Stimulated activated CD8-positive, alpha-beta memory T cell treated with anti-CD3 and anti-CD28 coated beads, Interleukin-15, amount 100 ng/mL, for 4 hours (primary cell): ENCODE measurements around the gene LHX6.

Experiments
- DNase-seq, 2 donors: peaks; one replicate each; pipeline ENCODE4 v3.0.0-alpha.2; 2020; ENCODE audit warnings: low read depth in 2 of 2

LHX6 gene

DNA sequence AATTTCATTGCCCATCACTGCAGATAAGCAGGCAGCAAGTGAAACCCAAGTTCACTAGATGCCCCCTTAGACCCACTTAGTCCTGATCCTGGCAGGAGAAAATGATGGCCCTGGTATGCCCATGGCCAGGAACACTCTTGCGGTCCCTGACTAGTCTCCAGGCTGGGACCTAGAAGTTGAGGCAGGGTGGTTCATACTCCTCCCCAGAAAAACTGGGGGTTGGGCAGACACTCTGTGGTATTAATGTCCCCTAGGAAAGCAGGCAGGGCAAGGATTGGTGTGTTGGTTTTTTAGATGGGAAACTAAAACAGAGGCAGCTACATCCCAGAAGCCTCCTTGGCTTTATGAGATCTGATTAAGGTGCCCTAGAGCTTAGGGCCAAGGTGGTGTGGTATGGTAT is 13.1 kb downstream of the LHX6 start:
- DNase-seq: no peak

DNA sequence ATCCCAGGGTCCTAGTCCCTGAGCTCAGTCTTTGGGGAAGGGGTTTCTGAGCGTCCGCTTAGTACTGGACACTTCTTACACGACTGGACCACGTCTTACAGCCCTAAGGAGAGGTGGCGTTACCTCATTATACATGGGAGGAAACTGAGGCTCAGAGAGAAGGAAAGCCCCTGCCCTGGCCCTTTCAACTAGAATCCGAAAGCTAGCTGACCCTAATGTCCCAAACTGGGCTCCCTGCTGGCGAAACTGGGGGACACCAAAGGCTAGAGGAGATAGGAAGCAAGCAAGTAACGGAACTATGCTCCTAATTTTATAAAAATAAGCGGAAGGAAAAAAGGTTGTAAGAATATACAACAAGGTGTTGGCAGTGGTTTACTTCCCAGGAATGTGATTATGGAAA is 14.2 kb downstream of the LHX6 start:
- no peak for DNase-seq

DNA sequence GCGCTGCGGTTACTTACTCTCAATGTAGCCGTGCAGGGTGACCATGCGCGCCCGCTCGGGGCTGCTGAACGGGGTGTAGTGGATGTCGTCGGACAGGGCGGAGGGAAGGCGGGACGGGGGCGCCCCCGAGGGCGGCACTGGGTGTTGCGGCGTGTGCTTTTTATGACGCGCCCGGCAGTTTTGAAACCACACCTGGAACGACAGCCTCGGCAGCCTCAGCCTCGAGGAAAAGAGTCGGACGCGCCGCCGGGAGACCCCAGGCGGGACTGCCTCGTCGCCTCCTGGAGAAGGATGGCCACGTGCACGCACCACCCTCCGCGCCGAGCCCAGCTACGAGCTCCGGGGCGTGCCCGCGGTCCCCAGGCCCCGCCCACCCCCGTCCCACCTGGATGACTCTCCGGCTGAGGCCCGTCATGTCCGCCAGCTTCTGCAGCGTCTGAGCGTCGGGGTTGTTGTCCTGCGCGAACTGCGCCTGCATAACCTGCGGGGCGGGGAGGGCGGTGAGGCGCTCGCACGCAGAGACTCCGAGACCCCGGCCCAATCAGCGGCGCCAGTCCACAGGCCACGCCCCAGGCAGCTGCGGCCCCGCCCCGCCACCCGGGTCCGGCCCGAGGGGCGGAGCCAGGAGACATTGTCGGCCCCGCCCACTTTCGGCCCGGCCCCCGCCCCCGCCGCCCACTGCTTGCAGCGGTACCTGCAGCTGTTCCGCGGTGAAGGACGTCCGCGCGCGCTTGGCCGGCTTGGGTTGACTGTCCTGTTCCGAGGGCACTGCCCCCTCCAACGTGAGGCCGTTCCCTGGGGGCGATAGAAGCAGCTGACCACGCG is 15.0 kb downstream of the LHX6 start:
- DNase-seq: peak; percentile 3 to 19

DNA sequence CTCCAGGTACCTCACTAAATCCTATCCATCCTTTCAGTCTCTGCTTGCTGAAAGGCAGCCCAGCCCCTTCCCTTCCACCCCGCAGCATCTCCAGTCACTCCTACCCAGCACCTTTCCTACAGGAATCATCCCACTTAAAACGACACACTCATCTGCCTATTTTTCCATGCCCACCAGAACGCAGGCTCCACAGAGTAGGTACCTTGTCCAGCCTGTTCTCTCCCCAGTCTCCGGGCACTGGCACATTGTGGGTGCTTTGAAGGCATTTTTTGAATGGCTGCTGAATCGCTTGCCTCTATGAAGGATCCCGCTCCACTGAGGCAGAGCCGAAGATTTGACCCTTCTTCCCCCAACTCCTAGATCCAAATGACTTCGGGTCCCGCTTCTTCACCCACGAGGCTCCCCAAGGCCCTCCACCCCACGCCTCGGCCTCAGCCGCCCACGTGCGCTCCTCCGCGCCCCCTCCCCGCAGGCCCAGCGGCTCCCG is 15.6 kb downstream of the LHX6 start:
- no peak for DNase-seq

DNA sequence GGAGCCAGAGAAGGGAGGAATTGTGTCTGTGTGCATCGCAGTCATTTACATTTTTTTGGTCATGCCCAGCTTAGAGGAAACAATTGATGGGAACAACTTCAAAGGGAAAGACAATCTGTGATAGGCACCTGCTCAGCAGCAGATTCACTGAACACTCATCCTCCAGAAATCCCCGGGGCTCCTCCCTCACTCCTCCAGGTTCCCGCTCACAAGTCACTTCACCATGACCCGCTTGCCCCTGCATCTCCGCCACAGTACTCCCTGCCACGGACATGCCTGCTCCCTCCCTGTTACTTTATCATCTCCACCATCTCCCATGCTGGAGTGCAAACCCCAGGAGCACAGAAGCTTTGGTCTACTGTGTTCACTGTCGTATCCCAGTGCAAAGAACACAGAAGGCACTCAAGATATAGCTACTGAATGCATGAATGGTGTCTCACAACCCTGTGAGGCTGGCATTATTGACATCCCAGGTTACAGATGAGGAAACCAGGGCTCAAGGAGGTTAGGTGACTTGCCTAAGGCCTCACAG is 16.2 kb downstream of the LHX6 start:
- no peak for DNase-seq

DNA sequence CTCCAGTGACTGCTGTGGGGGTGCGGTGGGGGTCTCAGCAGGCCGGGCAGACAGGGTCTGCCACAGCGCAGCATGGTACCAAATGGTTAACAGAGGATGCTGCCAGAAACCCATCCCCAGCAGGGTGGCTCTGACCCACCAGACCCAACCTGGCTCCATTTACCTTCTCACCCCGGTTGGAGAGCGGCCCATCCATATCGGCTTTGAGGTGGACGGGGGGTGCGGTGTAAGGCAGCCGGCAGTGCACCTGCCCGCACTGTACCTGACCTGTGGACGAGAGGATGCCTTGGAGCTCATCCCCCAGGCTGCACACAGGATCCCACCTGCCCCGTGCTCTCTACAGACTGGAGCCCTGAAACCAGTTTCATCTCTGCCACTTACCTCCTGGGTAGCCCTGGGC is 19.3 kb downstream of the LHX6 start:
- no peak for DNase-seq

DNA sequence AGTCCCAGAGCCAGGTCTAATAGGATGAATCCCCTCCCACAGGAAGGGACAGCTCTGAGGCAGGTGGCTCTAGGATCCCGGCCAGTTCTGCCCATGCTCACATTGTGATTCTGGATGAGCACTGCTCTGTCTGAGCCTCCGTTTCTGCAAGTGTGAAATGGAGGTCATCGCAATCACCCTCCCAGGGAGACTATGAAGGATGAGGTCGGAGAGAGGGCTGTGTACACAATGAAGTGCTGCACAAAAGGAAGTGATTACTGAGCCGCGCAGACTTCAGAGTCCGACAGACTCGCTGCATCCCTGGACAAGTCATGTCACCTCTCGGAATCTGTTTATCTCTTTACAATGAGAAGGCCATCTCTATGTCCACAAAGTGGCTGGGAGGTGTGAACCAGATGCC is 21.7 kb downstream of the LHX6 start:
- no peak for DNase-seq

DNA sequence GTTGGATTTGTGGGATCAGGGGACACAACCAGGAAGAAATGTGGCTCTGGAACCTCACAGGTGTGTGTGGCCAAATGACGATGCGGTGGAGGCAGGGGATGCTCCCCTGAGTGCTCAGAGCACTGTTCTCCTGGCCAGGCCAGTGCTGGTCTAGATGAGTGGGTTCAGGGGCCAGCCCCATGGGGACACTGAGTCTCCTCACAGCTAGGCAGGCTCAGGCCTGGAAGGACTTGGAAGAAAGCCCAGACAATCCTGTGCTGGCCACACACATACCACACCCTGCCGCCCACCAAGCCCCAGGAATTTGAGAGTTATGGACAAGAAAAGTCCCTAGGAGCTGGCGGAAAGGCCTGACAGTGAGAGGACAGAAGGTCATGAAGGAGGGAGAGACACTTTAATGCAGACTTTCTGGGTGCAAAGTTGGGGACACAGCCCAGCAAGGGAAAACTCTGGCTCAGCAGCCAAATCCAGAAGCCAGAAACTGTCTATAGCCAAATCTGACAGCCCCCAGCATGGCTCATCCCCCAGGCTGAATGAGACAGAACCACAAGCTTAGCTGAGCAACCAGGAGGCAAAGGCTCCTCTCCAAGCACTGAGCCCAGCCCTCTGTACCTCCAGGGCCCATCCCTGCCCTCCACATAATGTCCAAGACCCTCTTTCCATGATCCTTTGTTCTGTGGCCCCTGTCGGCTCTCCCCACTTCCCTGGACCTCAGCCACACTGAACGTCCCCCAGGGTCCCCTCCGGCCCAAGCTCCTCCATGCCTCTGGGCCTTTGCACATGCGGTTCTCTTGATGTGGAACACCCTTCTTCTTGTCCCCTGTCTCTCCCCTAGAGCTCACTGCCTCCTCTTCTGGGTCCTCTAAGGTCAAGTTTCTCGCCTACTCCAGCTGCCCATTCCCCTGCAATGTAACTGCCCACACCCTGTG is 22.4 kb downstream of the LHX6 start:
- DNase-seq: no peak

DNA sequence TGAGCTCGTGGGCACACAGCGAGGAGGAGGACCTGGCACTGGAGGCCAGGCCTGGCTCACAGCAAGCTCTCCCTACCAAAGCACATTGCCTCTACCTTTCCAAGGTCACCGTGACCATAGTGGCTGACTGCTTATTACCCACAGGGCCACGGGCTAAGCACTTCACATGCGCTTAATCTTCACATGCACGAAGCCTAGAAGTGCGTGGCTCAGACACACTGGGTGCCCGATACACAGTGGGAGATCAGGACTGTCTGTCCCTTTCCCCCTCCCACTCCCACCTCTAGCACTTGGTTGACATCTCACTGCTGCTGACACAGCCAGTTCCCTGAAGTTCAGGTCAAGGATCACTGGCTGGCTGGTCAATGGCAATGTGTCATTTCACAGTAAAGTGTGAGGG is 23.6 kb downstream of the LHX6 start:
- DNase-seq: no peak

DNA sequence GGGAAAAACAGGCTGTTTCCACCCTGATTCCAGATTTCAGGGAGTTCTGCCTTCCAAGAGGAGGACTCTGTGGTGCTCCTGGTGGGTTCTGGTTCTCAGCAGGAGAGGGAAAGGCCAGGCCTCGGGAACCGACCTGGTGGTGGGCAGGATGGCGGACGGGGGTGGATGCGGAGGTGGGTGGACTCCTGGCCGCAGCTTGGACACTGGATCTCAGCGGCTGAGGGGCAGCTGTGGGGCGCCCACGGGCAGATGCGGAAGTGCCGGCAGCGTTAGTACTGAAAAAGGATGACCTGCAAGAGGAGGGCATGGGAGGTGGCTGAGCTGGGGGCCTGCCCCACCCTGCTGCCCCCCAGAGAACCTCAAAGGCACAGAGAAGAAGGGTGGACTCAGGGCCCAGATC is 24.3 kb downstream of the LHX6 start:
- no peak for DNase-seq

DNA sequence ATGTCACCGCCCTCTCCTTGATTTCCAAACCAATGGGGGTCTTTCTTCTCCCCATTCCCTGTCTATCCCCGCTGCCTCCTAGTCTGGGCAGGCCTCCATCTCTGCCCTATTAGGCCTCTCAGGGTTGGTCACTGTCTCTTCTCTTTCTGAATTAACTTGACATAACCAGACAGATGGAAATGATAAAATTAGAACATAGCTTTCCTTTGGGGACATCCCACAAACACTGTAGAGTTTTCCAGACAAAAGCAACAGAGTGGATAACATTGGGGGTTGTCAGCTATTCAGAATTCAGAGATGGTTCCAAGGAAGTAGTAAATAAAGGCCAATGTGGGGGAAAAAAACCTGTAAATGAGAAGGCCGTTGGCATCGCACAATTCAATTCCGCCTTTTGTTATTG is 24.7 kb downstream of the LHX6 start:
- no peak for DNase-seq

DNA sequence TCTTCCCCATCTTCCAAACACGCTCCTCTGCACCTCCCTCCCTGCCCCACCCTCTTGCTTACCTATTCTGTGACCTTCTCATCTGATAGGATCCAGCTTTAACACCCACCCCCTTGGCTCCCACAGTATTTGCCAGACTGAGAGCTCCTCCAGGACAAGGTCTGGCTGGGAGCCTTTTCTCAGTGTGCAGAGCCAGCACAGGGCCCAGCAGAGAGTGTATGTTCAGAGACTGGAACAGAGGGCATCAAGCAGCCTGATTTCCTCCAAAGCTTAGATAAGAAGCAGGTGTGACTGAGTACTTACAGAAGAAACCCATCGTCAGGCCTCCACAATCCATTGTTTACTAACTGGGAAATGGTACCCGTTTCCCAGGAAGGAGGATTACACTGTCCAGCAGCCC is 26.6 kb downstream of the LHX6 start:
- DNase-seq: no peak

DNA sequence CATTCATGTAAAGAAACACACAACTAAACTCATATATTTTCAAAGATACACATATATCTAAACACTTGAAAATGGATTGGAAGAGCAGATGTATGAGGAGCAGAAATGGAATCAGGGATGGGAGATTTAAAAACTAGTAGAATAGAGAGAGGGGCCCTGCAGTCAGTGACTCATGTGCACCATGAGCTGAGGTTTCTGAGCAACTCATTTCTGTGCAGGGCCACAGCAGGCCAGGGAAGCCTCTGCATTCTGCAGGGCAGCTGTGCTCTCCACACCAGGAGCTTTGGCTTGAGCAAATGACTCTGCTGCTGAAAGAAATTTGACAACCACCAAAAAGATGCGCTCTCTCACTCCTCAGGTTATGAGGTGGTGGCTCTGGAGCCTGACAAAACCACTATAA is 27.1 kb downstream of the LHX6 start:
- no peak for DNase-seq

DNA sequence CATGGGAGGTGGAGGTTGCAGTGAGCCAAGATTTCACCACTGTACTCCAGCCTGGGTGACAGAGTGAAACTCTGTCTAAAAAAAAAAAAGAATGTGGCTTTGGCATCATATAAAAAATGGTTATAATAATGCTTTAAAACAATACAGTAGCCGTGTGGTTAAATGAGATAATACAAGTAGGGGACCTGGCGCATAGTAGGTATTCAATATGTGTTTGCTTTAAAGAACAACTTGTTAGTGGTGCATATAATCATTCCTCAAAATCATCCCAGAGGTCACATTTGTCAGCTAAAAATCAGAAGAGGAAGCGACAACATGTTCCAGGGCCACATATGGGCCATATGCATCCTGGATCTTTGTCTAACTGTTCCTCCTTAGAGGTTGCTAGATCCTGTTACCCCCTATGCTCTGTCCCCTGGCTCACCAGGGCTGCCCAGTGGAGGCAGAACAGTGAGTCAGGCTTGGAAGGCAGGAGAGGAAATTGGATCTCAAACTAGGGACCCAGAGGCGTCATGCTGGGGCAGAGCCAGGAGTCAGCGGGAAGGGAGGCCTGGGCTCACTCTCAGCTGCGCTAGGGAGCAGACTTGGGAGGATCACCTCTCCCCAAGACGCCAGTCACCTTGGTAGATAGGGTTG is 27.7 kb downstream of the LHX6 start:
- no peak for DNase-seq

DNA sequence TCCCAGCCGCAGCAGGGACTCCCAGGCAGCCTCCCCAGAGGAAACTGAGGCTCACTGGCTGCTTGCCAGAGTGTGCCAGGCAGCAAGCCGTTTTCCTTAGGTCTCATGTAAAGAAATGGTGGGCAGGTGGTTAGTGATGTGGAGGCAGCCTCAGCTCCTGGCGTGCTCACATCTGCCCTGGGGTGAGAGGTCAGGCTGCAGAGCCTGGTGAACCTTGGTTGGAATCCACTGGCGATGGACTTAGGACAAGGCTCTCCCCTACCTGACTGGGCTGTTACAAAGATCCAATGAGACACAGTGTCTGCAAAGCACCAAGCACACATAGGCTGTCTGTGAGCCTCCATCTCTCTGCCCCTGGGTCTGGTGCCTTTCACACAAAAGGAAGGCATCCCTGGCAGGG is 30.9 kb downstream of the LHX6 start:
- DNase-seq: no peak

DNA sequence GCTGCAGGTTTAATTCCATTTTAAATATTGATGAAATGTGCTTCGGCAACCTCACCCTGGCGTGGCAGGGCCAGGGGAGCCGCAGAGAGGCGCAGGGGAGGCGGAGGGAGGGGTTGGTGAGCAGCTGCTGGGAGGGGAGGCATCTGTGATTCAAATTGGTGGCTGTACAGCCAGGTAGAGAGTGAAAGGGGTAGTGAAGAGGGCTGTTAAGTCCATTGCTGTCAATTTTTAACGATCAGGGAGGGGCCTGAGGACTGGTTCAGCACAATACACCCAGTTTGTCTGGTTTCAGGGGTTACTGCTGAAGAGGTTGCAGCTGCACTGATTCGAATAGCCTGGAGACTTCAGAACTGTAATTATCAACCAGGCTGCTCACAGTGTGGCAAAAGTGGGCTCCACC is 31.3 kb downstream of the LHX6 start:
- no peak for DNase-seq

DNA sequence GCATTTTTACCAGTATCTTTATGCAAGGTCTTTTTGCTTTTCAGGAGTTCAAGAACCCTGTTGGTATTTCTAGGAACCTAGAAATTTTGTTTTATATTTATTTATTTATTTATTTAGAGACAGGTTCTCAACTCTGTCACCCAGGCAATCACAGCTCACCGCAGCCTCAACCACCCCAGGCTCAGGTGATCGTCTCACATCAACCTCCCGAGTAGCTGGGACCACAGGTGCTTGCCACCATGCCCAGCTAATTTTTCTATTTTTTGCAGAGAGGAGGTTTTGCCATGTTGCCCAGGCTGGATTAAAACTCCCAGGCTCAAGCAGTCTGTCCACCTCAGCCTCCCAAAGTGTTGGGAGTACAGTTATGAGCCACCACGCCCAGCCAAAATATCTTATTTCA is 32.9 kb downstream of the LHX6 start:
- DNase-seq: no peak

DNA sequence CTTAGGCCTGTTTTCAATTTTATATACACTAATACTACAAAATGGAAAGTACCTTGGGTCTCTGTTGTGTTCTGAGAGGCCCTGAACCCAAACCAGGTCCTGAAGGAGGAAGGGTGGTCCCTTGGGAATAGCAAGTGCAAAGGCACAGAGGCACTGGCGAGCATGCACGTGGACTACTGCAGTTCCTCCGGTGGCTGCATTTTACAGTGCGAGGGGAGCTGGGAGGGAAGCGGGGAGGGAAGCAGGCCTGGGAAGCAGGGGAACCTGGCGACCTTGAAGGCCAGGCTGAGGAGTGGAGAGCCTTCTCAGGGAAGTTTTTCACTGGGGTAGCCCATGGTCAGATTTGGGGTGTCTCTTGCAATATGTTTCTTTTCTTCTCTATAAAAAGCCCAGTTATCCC is 35.1 kb downstream of the LHX6 start:
- no peak for DNase-seq

DNA sequence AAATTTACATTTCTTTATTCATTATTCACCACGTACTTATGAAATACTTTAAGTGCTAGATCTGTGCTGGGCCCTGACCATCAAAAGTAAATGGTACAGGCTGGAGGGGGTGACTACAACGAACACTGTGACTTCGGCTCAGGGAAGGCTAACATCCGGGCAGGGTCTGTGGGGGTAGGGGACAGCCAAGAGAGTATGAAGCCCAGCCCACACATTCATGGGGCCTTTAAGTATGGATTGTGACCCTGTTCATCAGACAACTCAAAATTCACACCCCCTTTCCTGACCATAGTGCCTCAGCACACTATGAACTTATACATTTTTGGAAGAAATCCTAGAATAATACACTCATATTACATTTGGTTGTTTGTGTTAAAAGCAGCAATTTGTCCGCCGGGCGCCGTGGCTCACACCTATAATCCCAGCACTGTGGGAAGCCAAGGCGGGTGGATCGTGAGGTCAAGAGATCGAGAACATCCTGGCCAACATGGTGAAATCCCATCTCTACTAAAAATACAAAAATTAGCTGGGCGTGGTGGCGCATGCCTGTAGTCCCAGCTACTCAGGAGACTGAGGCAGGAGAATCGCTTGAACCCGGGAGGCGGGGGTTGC is 35.7 kb downstream of the LHX6 start:
- no peak for DNase-seq

DNA sequence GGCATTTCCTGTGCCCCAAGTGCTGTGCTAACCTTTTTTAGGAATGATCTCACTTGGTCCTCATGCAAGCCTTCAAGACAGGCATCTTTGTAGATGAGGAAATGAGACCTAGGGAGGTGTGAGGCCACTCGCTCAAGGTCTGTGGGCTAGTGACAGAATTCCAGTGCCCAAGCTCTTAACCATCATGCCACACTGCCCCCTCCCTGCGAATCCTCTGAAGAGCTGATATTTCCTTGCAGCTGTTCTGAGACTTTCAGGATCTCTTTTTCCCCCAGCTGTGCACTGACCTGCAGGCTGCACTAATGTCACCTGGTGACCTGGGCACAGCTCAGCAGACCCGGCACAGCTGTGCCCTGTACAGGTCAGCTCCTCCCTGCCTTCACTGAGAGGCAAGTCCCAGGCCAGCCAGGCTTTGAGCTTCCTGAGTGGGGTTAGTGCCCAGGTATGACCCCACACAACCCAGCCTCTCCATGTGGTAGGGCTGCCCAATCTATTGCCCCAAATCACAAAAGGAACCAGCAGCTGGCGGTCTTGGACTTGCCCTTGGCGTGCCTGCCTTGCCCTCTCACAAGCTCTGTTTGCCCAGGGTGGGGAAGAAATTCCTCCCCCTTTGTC is 36.4 kb downstream of the LHX6 start:
- DNase-seq: no peak

DNA sequence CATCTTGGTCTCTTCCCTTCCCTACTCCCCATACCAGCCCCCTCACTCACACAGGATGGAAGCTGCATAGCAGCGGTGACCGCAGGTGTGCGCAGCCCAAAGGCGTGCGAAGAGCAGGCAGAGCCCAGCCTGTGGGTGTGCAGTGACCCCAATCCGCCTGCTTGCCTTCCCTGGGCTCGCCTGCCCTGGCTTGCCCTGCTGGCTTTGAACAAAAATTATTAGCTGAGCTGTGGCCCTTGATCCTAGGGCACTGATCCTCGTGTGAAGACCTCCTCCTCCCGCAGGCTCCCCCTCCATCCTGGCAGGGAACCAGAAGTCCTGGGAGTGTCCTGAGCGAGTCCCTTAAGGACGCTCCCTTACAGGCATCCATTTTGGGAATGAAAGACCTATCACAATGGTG is 37.2 kb downstream of the LHX6 start:
- no peak for DNase-seq
